IMR-90 (cell line): ENCODE measurements around the gene TBCK. TPM values are rescaled to one million over a fixed set of nuclear protein-coding genes. Genes with fewer than 3 reads are reported as not detected.

Experiments
- ATAC-seq: fragments of 200-7000 bp; cut with Tn5 transposase; 2 replicates; pipeline ENCODE4 v1.9.1; 2020; ENCODE audit warnings: low read depth, mild to moderate bottlenecking, moderate library complexity
- BruUV-seq: library from RNA; stranded (reverse); fragments of 400-500 nt; replicated peaks from 2 replicates; lab custom pipeline; 2021; lab: Mats Ljungman, UMichigan
- CTCF ChIA-PET: fragments of 300-600 bp; formaldehyde crosslinking; extraction: SDS; loops from one replicate; lab custom pipeline; 2021; ENCODE audit warnings: antibody characterized with exemption; lab: Yijun Ruan, JAX
- POLR2A ChIA-PET: fragments of 300-600 bp; sonication (Branson Sonifier 250); formaldehyde crosslinking; loops from one replicate; lab custom pipeline; 2022; ENCODE audit warnings: antibody characterized with exemption; ENCODE audit not compliant: unreplicated experiment; lab: Charles Lee
- DNase-seq: peaks from one replicate; pipeline ENCODE4 v3.0.0; 2013
- H2AFZ ChIP-seq: replicated peaks from 2 replicates; pipeline ENCODE3; 2013; ENCODE audit warnings: low read length, mild to moderate bottlenecking; ENCODE audit not compliant: poor library complexity
- H2AK5ac ChIP-seq: 2 replicates; pipeline ENCODE4 v1.6.1; 2013; ENCODE audit warnings: low read depth, low read length, inconsistent platforms
- H2AK9ac ChIP-seq: replicated peaks from 2 replicates; pipeline ENCODE3; 2013; ENCODE audit warnings: mild to moderate bottlenecking, low read depth, low read length, moderate library complexity; ENCODE audit not compliant: poor library complexity
- H2BK120ac ChIP-seq: 2 replicates; pipeline ENCODE4 v1.6.1; 2013; ENCODE audit warnings: low read depth, low read length, inconsistent platforms
- H2BK15ac ChIP-seq: 3 replicates; pipeline ENCODE4 v1.6.1; 2013; ENCODE audit warnings: low read depth, low read length, inconsistent platforms
- H2BK20ac ChIP-seq: 2 replicates; pipeline ENCODE4 v1.6.1; 2013; ENCODE audit warnings: low read depth, mild to moderate bottlenecking, inconsistent platforms, low read length, moderate library complexity
- H2BK5ac ChIP-seq: 2 replicates; pipeline ENCODE4 v1.6.1; 2013; ENCODE audit warnings: mild to moderate bottlenecking, low read depth, low read length, inconsistent platforms; ENCODE audit not compliant: poor library complexity, severe bottlenecking
- H3K14ac ChIP-seq: replicated peaks from 2 replicates; pipeline ENCODE4 v1.6.1; 2013; ENCODE audit warnings: low read depth, low read length, inconsistent platforms
- H3K18ac ChIP-seq: 2 replicates; pipeline ENCODE4 v1.6.1; 2013; ENCODE audit warnings: low read depth, low read length, control low read depth
- H3K23ac ChIP-seq: 2 replicates; pipeline ENCODE4 v1.6.1; 2013; ENCODE audit warnings: low read depth, low read length, inconsistent platforms
- H3K27ac ChIP-seq: 2 replicates; pipeline ENCODE4 v1.5.1; 2013; ENCODE audit warnings: mild to moderate bottlenecking, control low read depth, low read length; ENCODE audit not compliant: insufficient read depth
- H3K27me3 ChIP-seq: 2 replicates; pipeline ENCODE4 v1.6.1; 2013; ENCODE audit warnings: low read length; ENCODE audit not compliant: control insufficient read depth, insufficient read depth
- H3K36me3 ChIP-seq: 2 replicates; pipeline ENCODE4 v1.6.1; 2013; ENCODE audit warnings: low read length, mixed read lengths; ENCODE audit not compliant: control insufficient read depth, insufficient read depth
- H3K4ac ChIP-seq: 2 replicates; pipeline ENCODE4 v1.6.1; 2013; ENCODE audit warnings: low read depth, low read length, inconsistent platforms
- H3K4me1 ChIP-seq: 2 replicates; pipeline ENCODE4 v1.6.1; 2013; ENCODE audit warnings: low read length, mixed read lengths; ENCODE audit not compliant: control insufficient read depth, insufficient read depth
- H3K4me2 ChIP-seq: 2 replicates; pipeline ENCODE4 v1.6.1; 2013; ENCODE audit warnings: low read depth, mild to moderate bottlenecking, control low read depth, low read length, moderate library complexity
- H3K4me3 ChIP-seq: 2 replicates; pipeline ENCODE4 v1.5.1; 2013; ENCODE audit warnings: low read depth, mild to moderate bottlenecking, control low read depth, low read length, moderate library complexity; ENCODE audit not compliant: insufficient read depth
- H3K56ac ChIP-seq: 2 replicates; pipeline ENCODE4 v1.6.1; 2013; ENCODE audit warnings: low read length, inconsistent platforms; ENCODE audit not compliant: insufficient read depth; ENCODE audit errors: extremely low read depth
- H3K79me1 ChIP-seq, 2 experiments: 2 replicates each; pipeline ENCODE4 v1.6.1; 2013; ENCODE audit warnings: low read length in 2 of 2, inconsistent platforms in 1 of 2, low read depth in 1 of 2
- H3K9ac ChIP-seq: 2 replicates; pipeline ENCODE4 v1.6.1; 2013; ENCODE audit warnings: low read depth, low read length, control low read depth
- H3K9me1 ChIP-seq: 2 replicates; pipeline ENCODE4 v1.6.1; 2013; ENCODE audit warnings: low read length, inconsistent platforms; ENCODE audit not compliant: insufficient read depth
- H3K9me3 ChIP-seq: 2 replicates; pipeline ENCODE4 v1.6.1; 2013; ENCODE audit warnings: low read length; ENCODE audit not compliant: control insufficient read depth, insufficient read depth
- H4K20me1 ChIP-seq: 2 replicates; pipeline ENCODE4 v1.6.1; 2013; ENCODE audit warnings: low read length, inconsistent platforms; ENCODE audit not compliant: insufficient read depth
- H4K5ac ChIP-seq: 2 replicates; pipeline ENCODE4 v1.6.1; 2013; ENCODE audit warnings: mild to moderate bottlenecking, low read depth, low read length, control low read depth
- H4K8ac ChIP-seq, 2 experiments: 2 replicates each; pipeline ENCODE4 v1.6.1; 2013; ENCODE audit warnings: low read depth in 2 of 2, low read length in 2 of 2, control low read depth in 1 of 2, inconsistent platforms in 1 of 2
- H4K91ac ChIP-seq: 2 replicates; pipeline ENCODE4 v1.6.1; 2013; ENCODE audit warnings: low read depth, low read length, inconsistent platforms; ENCODE audit not compliant: insufficient read depth
- BHLHE40 ChIP-seq: fragments of 150-350 bp; IDR thresholded peaks from 2 replicates; pipeline ENCODE4 v1.6.1; 2016; ENCODE audit warnings: mild to moderate bottlenecking, low read depth, low read length
- CEBPB ChIP-seq: IDR thresholded peaks from 2 replicates; pipeline ENCODE4 v1.6.1; 2012; ENCODE audit warnings: low read depth, low read length, improper control_type of control experiment
- MAFK ChIP-seq: IDR thresholded peaks from 2 replicates; pipeline ENCODE4 v1.6.1; 2012; ENCODE audit warnings: low read depth, low read length, improper control_type of control experiment
- MXI1 ChIP-seq: IDR thresholded peaks from 2 replicates; pipeline ENCODE4 v1.6.1; 2012; ENCODE audit warnings: low read depth, mild to moderate bottlenecking, low read length, moderate library complexity, borderline replicate concordance
- POLR2A ChIP-seq: IDR thresholded peaks from 2 replicates; pipeline ENCODE4 v1.6.1; 2012; ENCODE audit warnings: mild to moderate bottlenecking, low read depth, low read length
- SMC3 ChIP-seq: fragments of 150-350 bp; IDR thresholded peaks from 2 replicates; pipeline ENCODE4 v1.6.1; 2016; ENCODE audit warnings: low read depth, mild to moderate bottlenecking, antibody characterized with exemption, low read length, moderate library complexity
- WGBS, 2 experiments: methylation state at CpG; one replicate each; pipeline versions ENCODE4 v1.1.5 to v1.1.7; 2013; ENCODE audit warnings: missing lambda C conversion rate in 2 of 2; ENCODE audit not compliant: insufficient read length in 1 of 2; ENCODE audit errors: extremely low coverage in 2 of 2; 5-methylcytosine and 5-hydroxymethylcytosine counted together
- dilution Hi-C: fragments of 300-500 bp; cut with HindIII; formaldehyde crosslinking; loops from one replicate; pipeline ENCODE4 v1.14.3; 2018; ENCODE audit warnings: low sequenced_read_pairs; ENCODE audit not compliant: unreplicated experiment
- in situ Hi-C: fragments of 300-500 bp; cut with MboI; formaldehyde crosslinking; loops from 3 replicates; pipeline ENCODE4 v1.14.3; 2019; ENCODE audit warnings: low sequenced_read_pairs, inconsistent platforms, mixed read lengths
- intact Hi-C: fragments of 100-400 bp; cut with micrococcal nuclease; formaldehyde crosslinking; loops from 2 replicates; pipeline ENCODE4 v1.10.0; 2022
- polyA plus RNA-seq, 3 experiments: library from polyadenylated mRNA; depleted of rRNA; stranded (reverse); fragments of >200 nt; gene quantifications; 2 replicates each; pipeline ENCODE4 v1.2.3, GENCODE V29; 2012; ENCODE audit warnings: low replicate concordance in 1 of 3
- total RNA-seq: library from RNA; depleted of rRNA; stranded (reverse); fragments of >200 nt; gene quantifications from 2 replicates; pipeline ENCODE4 v1.2.3, GENCODE V29; 2012
- TF ChIP-seq, protein P1 (sequence below): conservative IDR thresholded peaks from 2 replicates; pipeline ENCODE4 v1.5.1; 2012; ENCODE audit warnings: mild to moderate bottlenecking, low read depth, low read length, improper control_type of control experiment
- TF ChIP-seq, protein P2 (sequence below): fragments of 150-350 bp; IDR thresholded peaks from 2 replicates; pipeline ENCODE4 v1.6.1; 2016; ENCODE audit warnings: low read depth, mild to moderate bottlenecking, low read length, moderate library complexity, borderline replicate concordance

Gene TBCK
- total and polyA plus RNA-seq, 2 of the 4 experiments (the other 2 are of a cell fraction): 10.7 to 29.9 TPM

DNA sequence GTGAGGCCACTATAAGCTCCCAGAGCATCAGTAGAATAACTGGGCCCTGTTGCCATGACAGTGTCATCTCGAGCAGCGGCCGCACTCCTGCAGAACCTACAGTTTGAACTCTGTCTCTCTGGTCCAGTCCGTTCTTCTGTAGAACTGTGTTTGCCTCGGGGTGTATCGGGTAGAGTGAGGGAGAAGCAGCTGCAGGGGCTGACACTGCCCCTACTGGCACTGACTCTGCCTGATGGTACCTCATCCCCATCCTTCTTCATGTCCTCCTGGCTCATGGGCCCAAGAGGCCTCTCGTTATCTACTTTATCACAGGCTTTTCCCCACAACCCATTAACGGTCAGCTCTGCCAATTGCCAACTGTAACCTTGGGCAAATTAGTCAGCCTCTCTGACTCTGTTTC, 324.3 kb downstream of the TBCK start:
- CTCF ChIA-PET: interaction anchor here (0.5 to 0.6 kb wide), 3 partner anchors 72 to 1451 kb away, joined by 4 to 8 read pairs (median 4); no protein-coding TSS in a partner anchor
- Histone ChIP-seq H2BK15ac (no peak overlapping the region), H3K9ac (no peak overlapping the region), H3K18ac (no peak overlapping the region), H3K4me3 (no peak overlapping the region), H3K4ac (no peak overlapping the region), H4K20me1 (no peaks in the 10 kb centered on the region), H4K5ac (no peak overlapping the region), H3K14ac (no peak overlapping the region), H2BK120ac (no peak overlapping the region), H3K36me3 (no peaks in the 10 kb centered on the region), H2AFZ (no peak overlapping the region), H3K4me2 (no peak overlapping the region), H3K27ac (no peak overlapping the region), H2AK9ac (no peak overlapping the region), H2AK5ac (no peak overlapping the region), H3K4me1 (no peaks in the 10 kb centered on the region), H4K8ac (no peak overlapping the region), H3K79me1 (no peaks in the 10 kb centered on the region), H3K27me3 (peaks cover under 1% of the 10 kb centered on the region; the same call in 1 of the 2 replicates), H3K9me3 (peaks cover 1% of the 10 kb centered on the region; the same call in 1 of the 2 replicates), H3K9me1 (no peaks in the 10 kb centered on the region), H3K23ac (no peak overlapping the region), H2BK20ac (no peak overlapping the region), H4K91ac (no peak overlapping the region), H2BK5ac (no peak overlapping the region), H3K56ac (no peak overlapping the region)
- no TSS peak for BruUV-seq
- TF ChIP-seq SMC3 (no peak), CEBPB (no peak), BHLHE40 (no peak), MAFK (no peak), POLR2A (no peak), MXI1 (no peak)
- TF ChIP-seq, protein P1, sequence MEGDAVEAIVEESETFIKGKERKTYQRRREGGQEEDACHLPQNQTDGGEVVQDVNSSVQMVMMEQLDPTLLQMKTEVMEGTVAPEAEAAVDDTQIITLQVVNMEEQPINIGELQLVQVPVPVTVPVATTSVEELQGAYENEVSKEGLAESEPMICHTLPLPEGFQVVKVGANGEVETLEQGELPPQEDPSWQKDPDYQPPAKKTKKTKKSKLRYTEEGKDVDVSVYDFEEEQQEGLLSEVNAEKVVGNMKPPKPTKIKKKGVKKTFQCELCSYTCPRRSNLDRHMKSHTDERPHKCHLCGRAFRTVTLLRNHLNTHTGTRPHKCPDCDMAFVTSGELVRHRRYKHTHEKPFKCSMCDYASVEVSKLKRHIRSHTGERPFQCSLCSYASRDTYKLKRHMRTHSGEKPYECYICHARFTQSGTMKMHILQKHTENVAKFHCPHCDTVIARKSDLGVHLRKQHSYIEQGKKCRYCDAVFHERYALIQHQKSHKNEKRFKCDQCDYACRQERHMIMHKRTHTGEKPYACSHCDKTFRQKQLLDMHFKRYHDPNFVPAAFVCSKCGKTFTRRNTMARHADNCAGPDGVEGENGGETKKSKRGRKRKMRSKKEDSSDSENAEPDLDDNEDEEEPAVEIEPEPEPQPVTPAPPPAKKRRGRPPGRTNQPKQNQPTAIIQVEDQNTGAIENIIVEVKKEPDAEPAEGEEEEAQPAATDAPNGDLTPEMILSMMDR: no peak
- TF ChIP-seq, protein P2, sequence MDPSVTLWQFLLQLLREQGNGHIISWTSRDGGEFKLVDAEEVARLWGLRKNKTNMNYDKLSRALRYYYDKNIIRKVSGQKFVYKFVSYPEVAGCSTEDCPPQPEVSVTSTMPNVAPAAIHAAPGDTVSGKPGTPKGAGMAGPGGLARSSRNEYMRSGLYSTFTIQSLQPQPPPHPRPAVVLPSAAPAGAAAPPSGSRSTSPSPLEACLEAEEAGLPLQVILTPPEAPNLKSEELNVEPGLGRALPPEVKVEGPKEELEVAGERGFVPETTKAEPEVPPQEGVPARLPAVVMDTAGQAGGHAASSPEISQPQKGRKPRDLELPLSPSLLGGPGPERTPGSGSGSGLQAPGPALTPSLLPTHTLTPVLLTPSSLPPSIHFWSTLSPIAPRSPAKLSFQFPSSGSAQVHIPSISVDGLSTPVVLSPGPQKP: no peak
- intact Hi-C loops: no loop called here
- in situ Hi-C loops: no loop called here
- dilution Hi-C loops: no loop called here
- POLR2A ChIA-PET: no interaction called here
- 76% methylated on average over 3 of the region's 8 CpGs; no CpG with 5 or more reads in 1 of the 2 experiments for WGBS, 2 experiments
- ATAC-seq: no peak
- no peak for DNase-seq
